ENCODE data around the gene TSPAN3.

TSPAN3 gene

GRCh38 chr15:77023576-77024272, 47.2 kb downstream of the TSPAN3 start:
- DNase-seq (ENCODE audit: low spot score), result no peak

DNA sequence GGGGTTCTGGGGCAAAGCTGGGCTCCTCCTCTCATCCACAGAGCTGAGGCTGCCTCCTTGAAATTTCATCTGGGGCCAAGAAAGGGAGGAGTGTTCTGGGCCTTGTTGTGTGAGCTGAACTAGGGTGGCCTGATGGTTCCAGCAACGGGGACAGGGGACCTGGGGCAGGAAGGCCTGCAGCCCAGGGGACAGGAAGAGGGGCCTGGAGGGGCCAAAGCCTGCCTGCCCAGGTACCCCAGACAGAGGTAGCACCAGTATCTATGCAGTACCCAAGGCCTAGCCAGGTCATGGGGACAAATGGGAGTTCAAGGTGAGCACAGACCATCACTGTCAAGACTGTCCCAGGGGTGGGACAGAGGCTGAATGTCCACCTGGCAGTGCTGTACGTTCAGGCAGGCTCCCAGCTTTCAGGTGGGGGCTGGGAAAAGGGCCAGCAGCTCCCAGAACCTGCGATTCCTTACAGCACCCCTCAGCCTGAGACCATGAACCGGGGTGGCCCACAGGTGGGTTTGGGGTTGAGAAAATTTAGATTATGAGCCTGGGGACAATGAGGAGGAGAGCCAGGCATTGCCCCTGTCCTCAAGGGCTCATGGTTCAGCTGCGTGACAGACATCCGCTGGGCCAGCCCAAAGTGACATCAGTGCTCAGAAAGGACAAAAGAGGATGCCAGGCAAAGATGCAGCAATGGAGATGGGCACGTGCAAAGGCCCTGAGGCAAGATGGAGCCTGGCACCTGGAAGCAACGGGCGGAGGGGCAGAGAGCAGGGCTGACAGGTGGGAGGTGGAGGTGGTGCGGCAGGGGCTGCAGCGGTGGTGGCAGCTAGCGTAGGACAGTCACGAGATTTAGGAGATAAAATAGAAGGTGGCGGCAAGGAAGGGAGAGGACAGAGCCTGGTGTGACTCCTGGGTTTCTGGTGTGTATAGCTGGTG, 48.0 kb downstream of the TSPAN3 start:
- no peak for DNase-seq (ENCODE audit: low spot score)

- peak; percentile 81 for DNase-seq (ENCODE audit: low spot score)
These were observed 49.0 kb downstream of the TSPAN3 start for GRCh38 chr15:77021803-77022381.

- DNase-seq (ENCODE audit: low spot score), result no peak
These were observed 49.8 kb downstream of the TSPAN3 start for GRCh38 chr15:77021088-77021481.

GRCh38 chr15:77020348-77021087, 50.4 kb downstream of the TSPAN3 start:
- DNase-seq (ENCODE audit: low spot score), result no peak

DNA sequence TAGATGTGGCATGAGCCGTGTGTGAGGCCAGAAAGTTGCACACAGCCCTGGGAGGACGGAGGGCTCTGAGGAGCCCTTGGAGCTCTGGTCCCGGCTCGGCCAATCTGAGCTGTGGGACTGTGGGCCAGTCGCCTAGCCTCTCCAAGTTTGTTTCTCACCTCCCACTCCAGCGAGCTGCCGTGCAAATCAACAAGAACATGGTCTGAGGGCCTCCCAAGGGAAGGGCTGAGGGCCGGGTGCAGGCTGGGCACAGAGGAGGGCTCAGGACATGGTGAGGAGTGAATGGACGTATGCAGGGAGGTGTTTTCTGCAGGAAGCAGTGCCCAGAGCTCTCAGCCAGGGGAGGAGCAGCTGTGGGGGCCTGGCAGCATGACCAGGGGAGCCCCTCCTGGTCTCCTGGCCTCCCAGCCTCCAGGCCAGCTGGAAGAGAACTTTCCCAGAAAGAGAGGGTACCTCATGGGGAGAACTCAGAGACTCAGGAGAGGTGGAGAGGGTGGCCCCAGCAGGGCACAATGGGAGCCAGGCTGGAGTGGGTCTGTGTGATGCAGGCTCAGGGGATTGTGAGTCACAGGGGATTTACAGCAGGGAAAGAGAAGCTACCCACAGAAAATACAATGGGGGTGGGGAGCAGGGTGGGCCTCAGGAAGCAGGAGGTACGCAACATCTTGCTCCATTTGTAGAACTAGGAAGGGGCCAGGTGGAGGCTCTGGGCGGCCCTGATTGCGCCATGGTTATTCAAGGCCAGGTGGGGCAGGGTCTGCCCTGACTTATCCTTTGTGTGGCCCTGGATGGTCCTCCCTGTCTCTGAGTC, 51.2 kb downstream of the TSPAN3 start:
- DNase-seq (ENCODE audit: low spot score), result no peak

GRCh38 chr15:77018796-77019505, 52.0 kb downstream of the TSPAN3 start:
- DNase-seq (ENCODE audit: low spot score), result no peak

- no peak for DNase-seq (ENCODE audit: low spot score)
These were observed 52.9 kb downstream of the TSPAN3 start for GRCh38 chr15:77017761-77018720.

GRCh38 chr15:77017091-77017660, 53.7 kb downstream of the TSPAN3 start:
- no peak for DNase-seq (ENCODE audit: low spot score)

GRCh38 chr15:77016321-77016695, 54.6 kb downstream of the TSPAN3 start:
- DNase-seq (ENCODE audit: low spot score), result no peak

DNA sequence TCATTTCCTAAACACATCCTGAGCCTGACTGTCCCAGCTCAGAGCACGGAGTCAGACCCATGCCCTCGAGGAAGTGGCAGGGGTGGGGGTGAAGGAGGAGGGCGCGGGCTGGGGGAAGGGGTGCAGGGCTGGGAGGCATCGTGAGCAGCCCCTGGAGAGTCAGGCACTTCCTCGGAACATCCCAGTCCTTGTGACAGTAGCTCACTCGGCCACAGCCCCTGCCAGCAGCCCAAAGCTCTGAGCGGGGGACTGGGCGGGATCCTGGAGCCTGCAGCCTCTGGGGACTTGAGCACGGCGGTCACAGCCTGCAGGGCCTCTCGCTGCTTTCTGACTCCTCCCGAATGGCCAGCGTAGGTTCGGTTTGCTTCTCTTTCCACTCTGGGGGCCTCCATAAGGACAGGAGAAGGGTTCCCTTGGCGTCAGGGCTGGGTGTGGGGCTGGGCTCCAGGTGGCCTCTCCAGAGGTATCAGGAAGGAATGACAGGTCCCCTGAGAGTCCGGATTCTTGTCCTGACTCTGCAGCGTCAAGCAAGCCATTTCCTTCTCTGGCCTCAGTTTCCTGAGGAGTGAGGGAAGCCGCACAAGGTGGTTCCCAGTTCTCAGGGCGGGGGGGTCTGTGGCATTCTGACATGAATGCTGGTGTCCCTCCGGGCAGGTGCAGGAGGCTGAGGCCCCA, 55.1 kb downstream of the TSPAN3 start:
- DNase-seq (ENCODE audit: low spot score), result peak; percentile 45

DNA sequence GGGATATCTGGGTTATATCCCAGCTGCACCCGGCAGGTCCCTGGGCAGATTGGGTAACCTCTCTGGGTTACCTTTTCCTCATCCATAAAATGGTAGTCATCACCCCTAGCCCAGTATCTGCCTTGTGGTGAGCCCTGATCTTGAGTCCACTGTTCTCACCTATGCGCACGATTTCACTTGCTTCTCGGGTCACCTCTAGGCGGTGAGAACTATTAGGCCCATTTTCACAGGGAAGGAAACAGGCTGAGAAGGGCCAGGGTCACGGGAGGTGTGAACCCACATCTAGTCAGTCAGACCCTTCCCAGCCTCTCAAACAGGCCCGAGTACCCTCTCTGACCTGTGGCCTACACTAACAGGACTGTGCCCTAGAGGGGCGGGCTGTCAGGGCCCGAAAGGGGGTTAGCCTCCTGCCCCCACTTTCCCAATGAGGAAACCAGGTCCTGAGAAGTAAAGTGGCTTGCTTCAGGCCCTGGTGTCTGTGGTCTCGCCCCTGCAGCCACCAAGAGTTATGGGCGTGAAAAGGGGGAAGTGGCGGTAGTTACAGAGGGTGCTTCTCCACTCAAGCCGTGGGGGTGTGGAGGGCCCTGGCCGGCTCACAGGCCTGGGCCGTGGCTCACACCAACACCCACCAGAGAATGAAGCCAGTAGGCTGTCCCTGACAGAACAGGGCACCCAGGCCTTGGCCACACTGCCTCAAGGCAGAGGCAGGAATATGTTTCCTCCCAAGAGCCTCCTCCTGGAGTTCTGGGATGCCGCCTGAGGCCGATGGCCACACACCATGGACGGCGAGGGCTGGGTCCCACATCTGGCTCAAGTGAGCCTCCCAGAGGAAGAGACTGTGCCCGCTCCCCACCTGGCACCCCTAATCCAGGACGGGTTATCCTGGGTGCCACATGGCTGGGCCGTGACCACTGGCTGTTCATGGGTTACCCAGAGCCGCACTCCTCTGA, 56.5 kb downstream of the TSPAN3 start:
- DNase-seq (ENCODE audit: low spot score), result no peak

DNA sequence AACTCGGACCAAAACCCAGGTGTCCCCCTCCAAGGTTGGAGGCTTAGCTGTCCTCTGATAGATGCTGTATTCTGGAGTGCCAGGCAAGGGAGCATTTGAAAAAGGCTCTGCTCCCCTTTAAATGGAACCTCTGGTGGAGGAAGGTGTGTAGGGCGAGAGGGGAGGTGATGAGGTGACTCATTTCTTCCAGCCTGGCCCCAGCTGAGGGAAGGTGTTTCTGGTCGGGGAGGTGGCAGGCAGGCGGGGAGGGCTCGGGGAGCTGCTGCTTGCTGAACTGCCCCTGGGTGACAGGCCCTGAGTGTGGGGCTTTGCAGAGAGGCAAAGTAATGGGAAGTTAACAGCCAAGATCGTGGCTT, 57.2 kb downstream of the TSPAN3 start:
- DNase-seq (ENCODE audit: low spot score), result no peak

- DNase-seq (ENCODE audit: low spot score), result no peak
These were observed 58.0 kb downstream of the TSPAN3 start for GRCh38 chr15:77012868-77013267.

- no peak for DNase-seq (ENCODE audit: low spot score)
These were observed 58.7 kb downstream of the TSPAN3 start for GRCh38 chr15:77012117-77012712.

- no peak for DNase-seq (ENCODE audit: low spot score)
These were observed 60.1 kb downstream of the TSPAN3 start for GRCh38 chr15:77010857-77011256.

GRCh38 chr15:77010312-77010686, 60.6 kb downstream of the TSPAN3 start:
- DNase-seq (ENCODE audit: low spot score), result no peak

All from hepatic stellate cell (primary cell).